ENCODE data around the gene LRRC4C.

The LRRC4C gene

DNA sequence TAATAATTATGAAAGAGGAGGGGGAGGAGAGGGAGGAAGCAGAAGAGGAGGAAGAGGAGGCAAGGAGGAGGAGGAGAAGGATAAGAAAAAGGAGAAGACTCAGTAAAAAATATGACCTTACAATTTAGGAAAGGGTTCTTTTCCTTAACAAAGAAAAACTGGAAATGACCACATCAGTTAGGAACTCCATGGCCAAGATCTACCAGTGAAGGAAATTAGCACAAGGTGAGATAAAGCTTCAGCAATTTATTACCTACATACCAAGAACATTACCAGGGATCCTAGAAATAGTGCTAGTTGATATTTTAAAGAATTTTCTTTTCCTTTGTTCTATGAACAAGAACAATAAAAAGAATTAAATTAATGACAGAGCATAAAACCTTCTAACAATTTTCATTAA lies 172.7 kb downstream of the LRRC4C start:
- FAIRE-seq (no peak), DNase-seq (ENCODE audit: insufficient read length, low spot score) (no peak)
- TF ChIP-seq POU2F2 (IDR thresholded peaks at IDR 0.05; ENCODE audit: low read depth, low read length) (no peak), POLR2A (IDR thresholded peaks at IDR 0.05; ENCODE audit: low read depth, low read length) (no peak), PAX5 (IDR thresholded peaks at IDR 0.05; ENCODE audit: insufficient read depth, low read length, severe bottlenecking) (no peak), SPI1 (IDR thresholded peaks at IDR 0.05; ENCODE audit: low read depth, low read length) (no peak), TAF1 (IDR thresholded peaks at IDR 0.05; ENCODE audit: low read depth, low read length) (no peak), POLR2AphosphoS5 (IDR thresholded peaks at IDR 0.05; ENCODE audit: low read depth, low read length) (no peak)

DNA sequence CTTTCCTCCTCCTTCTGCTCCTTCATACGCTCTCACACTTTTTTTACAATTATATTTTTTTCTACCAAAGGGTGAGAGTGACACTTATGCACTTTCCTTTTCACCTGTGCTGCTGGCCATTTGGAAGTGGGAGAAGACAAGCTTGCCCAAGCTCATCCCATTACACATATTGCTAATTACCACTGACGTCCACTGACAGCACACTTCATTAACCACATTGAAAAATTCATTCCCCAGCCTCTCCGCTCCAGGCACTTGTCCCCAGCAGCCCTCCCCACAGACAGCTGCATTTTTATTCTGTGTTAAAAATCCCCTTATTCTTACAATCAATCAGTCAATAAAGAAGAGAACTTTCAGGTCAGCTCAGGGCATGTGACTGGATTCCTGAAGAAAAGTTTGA lies 175.1 kb downstream of the LRRC4C start:
- TF ChIP-seq POLR2A (IDR thresholded peaks at IDR 0.05; ENCODE audit: low read depth, low read length) (no peak), TAF1 (IDR thresholded peaks at IDR 0.05; ENCODE audit: low read depth, low read length) (no peak), SPI1 (IDR thresholded peaks at IDR 0.05; ENCODE audit: low read depth, low read length) (no peak), POU2F2 (IDR thresholded peaks at IDR 0.05; ENCODE audit: low read depth, low read length) (no peak), PAX5 (IDR thresholded peaks at IDR 0.05; ENCODE audit: insufficient read depth, low read length, severe bottlenecking) (no peak), POLR2AphosphoS5 (IDR thresholded peaks at IDR 0.05; ENCODE audit: low read depth, low read length) (no peak)
- DNase-seq (ENCODE audit: insufficient read length, low spot score), result no peak
- FAIRE-seq, result no peak

DNA sequence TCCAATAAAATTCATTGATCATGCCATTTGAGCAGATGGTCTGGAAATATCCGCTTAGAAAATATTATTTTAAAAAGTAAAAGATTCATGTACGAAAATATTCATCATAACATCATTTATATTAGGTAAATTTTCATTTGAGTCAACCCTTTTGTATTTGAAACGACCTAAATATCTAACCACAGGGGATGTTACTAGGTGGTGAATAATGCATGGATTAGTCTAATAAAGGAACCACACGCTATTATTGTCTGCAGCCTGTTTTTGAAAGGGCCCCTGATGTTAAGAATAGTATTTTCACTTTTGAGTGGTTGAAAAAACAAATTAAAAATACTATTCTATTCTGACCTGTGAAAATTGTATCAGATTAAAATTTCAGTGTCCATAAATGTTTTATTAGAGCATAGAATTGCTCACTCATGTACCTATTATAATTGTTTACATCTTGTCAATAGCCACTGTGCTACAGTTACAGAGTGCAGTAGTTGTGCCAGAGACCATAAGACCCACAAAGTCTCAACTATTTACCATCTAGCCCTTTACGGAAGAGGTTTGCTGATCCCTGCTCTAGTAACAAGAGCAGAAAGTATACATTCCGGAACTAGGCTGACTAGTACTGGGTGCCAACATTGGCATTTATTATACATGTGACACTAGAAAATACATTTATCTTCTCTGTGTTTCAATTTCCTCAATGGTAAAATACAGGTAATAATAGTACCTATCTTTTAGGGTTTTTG lies 176.1 kb downstream of the LRRC4C start:
- DNase-seq (ENCODE audit: insufficient read length, low spot score), result no peak
- TF ChIP-seq POU2F2 (IDR thresholded peaks at IDR 0.05; ENCODE audit: low read depth, low read length), result no peak
- no peak for TF ChIP-seq POLR2A (IDR thresholded peaks at IDR 0.05; ENCODE audit: low read depth, low read length)
- TF ChIP-seq SPI1 (IDR thresholded peaks at IDR 0.05; ENCODE audit: low read depth, low read length), result no peak
- no peak for TF ChIP-seq POLR2AphosphoS5 (IDR thresholded peaks at IDR 0.05; ENCODE audit: low read depth, low read length)
- no peak for TF ChIP-seq TAF1 (IDR thresholded peaks at IDR 0.05; ENCODE audit: low read depth, low read length)
- no peak for TF ChIP-seq PAX5 (IDR thresholded peaks at IDR 0.05; ENCODE audit: insufficient read depth, low read length, severe bottlenecking)
- FAIRE-seq, result no peak

DNA sequence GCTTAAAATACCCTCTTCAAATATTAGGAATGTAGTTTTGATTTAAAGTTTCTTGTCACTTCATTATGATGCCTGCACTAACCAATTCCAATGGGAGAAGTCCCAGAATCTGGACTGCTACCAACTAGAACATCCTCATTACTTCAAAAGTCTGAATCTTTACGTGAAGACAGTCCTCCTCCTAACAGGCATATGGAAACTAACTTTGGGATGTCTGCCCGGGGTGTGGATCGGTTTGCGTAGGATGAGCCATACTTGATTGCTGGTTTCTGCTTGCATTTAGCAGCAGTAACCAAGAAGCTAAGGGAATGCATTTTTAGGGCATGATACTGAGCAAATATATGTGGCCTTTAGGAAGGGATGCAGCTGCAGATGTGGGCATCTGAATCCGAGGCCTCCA lies 177.1 kb downstream of the LRRC4C start:
- no peak for FAIRE-seq
- no peak for DNase-seq (ENCODE audit: insufficient read length, low spot score)
- TF ChIP-seq SPI1 (IDR thresholded peaks at IDR 0.05; ENCODE audit: low read depth, low read length) (no peak), POLR2A (IDR thresholded peaks at IDR 0.05; ENCODE audit: low read depth, low read length) (no peak), POLR2AphosphoS5 (IDR thresholded peaks at IDR 0.05; ENCODE audit: low read depth, low read length) (no peak), POU2F2 (IDR thresholded peaks at IDR 0.05; ENCODE audit: low read depth, low read length) (no peak), TAF1 (IDR thresholded peaks at IDR 0.05; ENCODE audit: low read depth, low read length) (no peak), PAX5 (IDR thresholded peaks at IDR 0.05; ENCODE audit: insufficient read depth, low read length, severe bottlenecking) (no peak)

DNA sequence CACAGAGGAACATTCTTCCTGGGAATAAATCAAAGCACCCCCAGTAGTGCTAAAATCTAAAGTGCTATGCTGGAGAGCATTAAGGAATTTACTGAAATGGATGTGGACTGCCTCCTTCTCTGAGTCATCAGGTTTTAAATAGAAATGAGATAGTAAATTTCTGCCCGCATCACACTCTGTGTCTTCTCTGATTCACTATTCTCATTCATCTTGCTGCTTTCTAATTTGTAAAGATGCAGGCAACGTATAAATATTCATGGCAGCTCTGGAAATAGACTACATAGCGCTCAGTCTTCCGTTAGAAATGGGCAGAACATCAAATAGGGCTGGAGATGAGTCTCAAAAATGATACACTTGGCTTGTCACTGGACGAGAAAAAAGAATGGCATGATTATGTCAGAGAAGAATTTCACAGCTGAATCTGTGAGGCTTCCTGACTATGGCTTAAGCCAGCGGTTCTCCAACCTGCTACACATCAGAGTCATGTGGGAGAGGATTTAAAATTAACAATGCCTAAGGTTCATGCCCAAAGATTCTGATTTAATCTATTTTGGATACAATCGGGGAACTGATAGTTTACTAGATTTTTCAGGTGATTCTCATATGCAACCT lies 178.2 kb downstream of the LRRC4C start:
- FAIRE-seq (no peak), DNase-seq (ENCODE audit: insufficient read length, low spot score) (no peak)
- no peak for TF ChIP-seq PAX5 (IDR thresholded peaks at IDR 0.05; ENCODE audit: insufficient read depth, low read length, severe bottlenecking)
- TF ChIP-seq TAF1 (IDR thresholded peaks at IDR 0.05; ENCODE audit: low read depth, low read length), result no peak
- no peak for TF ChIP-seq POLR2A (IDR thresholded peaks at IDR 0.05; ENCODE audit: low read depth, low read length)
- TF ChIP-seq POLR2AphosphoS5 (IDR thresholded peaks at IDR 0.05; ENCODE audit: low read depth, low read length), result no peak
- TF ChIP-seq POU2F2 (IDR thresholded peaks at IDR 0.05; ENCODE audit: low read depth, low read length), result no peak
- TF ChIP-seq SPI1 (IDR thresholded peaks at IDR 0.05; ENCODE audit: low read depth, low read length), result no peak

DNA sequence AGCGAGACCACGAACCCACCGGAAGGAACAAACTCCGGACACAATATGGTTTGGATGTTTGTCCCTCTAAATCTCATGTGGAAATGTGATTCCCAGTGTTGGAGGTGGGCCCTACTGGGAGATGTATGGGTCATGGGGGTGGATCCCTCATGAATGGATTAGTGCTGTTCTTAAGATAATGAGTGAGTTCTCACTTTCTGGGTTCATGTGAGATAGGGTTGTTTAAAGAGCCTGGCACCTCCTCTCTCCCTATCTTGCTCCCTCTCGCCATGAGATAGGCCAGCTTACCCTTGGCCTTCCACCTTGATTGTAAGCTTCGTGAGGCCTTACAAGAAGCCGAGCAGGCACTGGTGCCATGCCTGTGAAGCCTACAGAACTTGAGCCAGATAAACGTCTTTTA lies 184.6 kb downstream of the LRRC4C start:
- TF ChIP-seq POLR2A (IDR thresholded peaks at IDR 0.05; ENCODE audit: low read depth, low read length) (no peak), POLR2AphosphoS5 (IDR thresholded peaks at IDR 0.05; ENCODE audit: low read depth, low read length) (no peak), PAX5 (IDR thresholded peaks at IDR 0.05; ENCODE audit: insufficient read depth, low read length, severe bottlenecking) (no peak)
- DNase-seq (ENCODE audit: insufficient read length, low spot score) (no peak), FAIRE-seq (no peak)

DNA sequence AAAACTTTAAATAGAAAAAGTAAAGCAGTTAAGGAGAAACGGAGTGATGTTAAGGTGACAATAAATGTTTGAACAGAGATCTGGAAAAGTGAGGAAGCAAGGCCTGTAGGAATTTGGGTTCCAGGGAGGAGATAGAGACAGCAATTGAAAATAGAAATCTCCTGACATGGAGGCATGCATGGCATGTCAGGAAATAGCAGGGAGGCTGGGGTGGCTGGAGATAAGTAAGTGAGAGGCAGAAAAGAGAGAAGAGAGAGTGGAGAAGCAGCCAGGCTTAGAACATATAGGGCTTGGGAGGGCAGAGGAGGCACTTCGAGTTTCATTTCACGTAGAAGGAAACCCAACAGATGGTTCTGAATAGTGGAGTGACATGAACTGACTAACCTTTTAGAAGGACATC lies 185.5 kb downstream of the LRRC4C start:
- TF ChIP-seq PAX5 (IDR thresholded peaks at IDR 0.05; ENCODE audit: insufficient read depth, low read length, severe bottlenecking) (no peak), SPI1 (IDR thresholded peaks at IDR 0.05; ENCODE audit: low read depth, low read length) (no peak), POLR2AphosphoS5 (IDR thresholded peaks at IDR 0.05; ENCODE audit: low read depth, low read length) (no peak), POU2F2 (IDR thresholded peaks at IDR 0.05; ENCODE audit: low read depth, low read length) (no peak), POLR2A (IDR thresholded peaks at IDR 0.05; ENCODE audit: low read depth, low read length) (no peak), TAF1 (IDR thresholded peaks at IDR 0.05; ENCODE audit: low read depth, low read length) (no peak)
- no peak for DNase-seq (ENCODE audit: insufficient read length, low spot score)
- no peak for FAIRE-seq

DNA sequence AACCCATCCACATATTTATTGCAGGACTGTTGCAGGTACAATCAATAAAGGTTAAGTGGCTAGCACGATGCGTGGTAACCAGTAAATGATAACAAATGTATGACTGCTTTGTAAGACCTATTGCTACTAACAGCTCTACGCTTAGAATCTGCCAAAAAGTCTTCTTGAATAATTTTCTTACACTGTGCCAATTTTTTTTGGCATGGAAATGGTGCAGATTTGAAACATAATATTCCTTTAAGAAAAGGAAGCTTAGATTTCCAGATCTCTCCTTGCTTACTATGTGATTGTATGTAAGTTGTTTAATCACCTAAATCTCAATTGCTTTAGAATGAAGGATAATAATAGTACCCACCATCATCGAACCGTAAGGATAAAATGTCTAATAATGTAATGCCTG lies 192.0 kb downstream of the LRRC4C start:
- FAIRE-seq, result no peak
- no peak for DNase-seq (ENCODE audit: insufficient read length, low spot score)
- TF ChIP-seq TAF1 (IDR thresholded peaks at IDR 0.05; ENCODE audit: low read depth, low read length) (no peak), PAX5 (IDR thresholded peaks at IDR 0.05; ENCODE audit: insufficient read depth, low read length, severe bottlenecking) (no peak), POU2F2 (IDR thresholded peaks at IDR 0.05; ENCODE audit: low read depth, low read length) (no peak), SPI1 (IDR thresholded peaks at IDR 0.05; ENCODE audit: low read depth, low read length) (no peak), POLR2AphosphoS5 (IDR thresholded peaks at IDR 0.05; ENCODE audit: low read depth, low read length) (no peak)

DNA sequence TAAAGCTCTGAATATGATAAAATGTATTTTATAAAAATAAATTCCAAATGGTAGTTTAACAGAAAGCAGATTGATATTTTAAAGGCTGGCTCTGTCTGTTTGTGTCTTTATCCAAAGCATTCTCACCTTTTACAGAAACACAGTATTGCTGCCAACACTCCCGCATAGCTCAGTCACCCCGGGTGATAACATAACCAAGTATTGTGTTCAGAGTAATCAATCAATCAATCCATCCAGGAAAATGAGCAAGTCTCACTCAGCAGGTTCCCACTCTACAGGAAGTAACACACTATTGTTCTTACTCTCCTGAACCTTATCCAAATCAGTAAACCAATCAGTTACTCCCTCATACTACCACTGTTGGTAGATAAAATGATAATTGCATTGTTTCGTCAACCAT lies 203.4 kb downstream of the LRRC4C start:
- DNase-seq (ENCODE audit: insufficient read length, low spot score) (no peak), FAIRE-seq (no peak)
- TF ChIP-seq POLR2A (IDR thresholded peaks at IDR 0.05; ENCODE audit: low read depth, low read length) (no peak), PAX5 (IDR thresholded peaks at IDR 0.05; ENCODE audit: insufficient read depth, low read length, severe bottlenecking) (no peak), POU2F2 (IDR thresholded peaks at IDR 0.05; ENCODE audit: low read depth, low read length) (no peak), SPI1 (IDR thresholded peaks at IDR 0.05; ENCODE audit: low read depth, low read length) (no peak), TAF1 (IDR thresholded peaks at IDR 0.05; ENCODE audit: low read depth, low read length) (no peak), POLR2AphosphoS5 (IDR thresholded peaks at IDR 0.05; ENCODE audit: low read depth, low read length) (no peak)

All from GM12891 (cell line).